Tibial artery (tissue), 4 donors: ENCODE measurements around the gene KLHL8.

ENCODE experiments used
- DNase-seq, 2 donors: peaks; one replicate each; pipeline ENCODE4 v3.0.0-alpha.2; 2019
- H3K27ac ChIP-seq, 2 donors: fragments of 200-600 bp; sonication (generic) in 1 of 2; 1 replicate in 1 of 2; 2 replicates in 1 of 2; pipeline ENCODE4 v1.5.1; 2018 to 2019; ENCODE audit warnings: mild to moderate bottlenecking in 1 of 2
- H3K27me3 ChIP-seq, 2 donors: fragments of 200-600 bp; sonication (generic) in 1 of 2; one replicate each; pipeline versions ENCODE4 v1.5.1 to v1.6.0; 2016 to 2019
- H3K36me3 ChIP-seq, 3 donors: fragments of 200-600 bp; sonication (generic) in 2 of 3; one replicate each; pipeline ENCODE4 v1.5.1; 2016 to 2019; ENCODE audit warnings: mild to moderate bottlenecking in 2 of 3
- H3K4me1 ChIP-seq, 4 donors: fragments of 200-600 bp; sonication (generic) in 2 of 4; 1 replicate in 3 of 4; 2 replicates in 1 of 4; pipeline ENCODE4 v1.5.1; 2016 to 2019
- H3K4me3 ChIP-seq, 2 donors: fragments of 200-600 bp; sonication (generic) in 1 of 2; 1 replicate in 1 of 2; 2 replicates in 1 of 2; pipeline ENCODE4 v1.5.1; 2018 to 2019; ENCODE audit warnings: mild to moderate bottlenecking in 2 of 2
- H3K9me3 ChIP-seq, 3 donors: fragments of 200-600 bp; sonication (generic) in 1 of 3; one replicate each; pipeline ENCODE4 v1.5.1; 2016 to 2019
- CTCF ChIP-seq, 2 experiments: fragments of 200-600 bp in 1 of 2; fragments of 450-650 bp in 1 of 2; IDR thresholded peaks; one replicate each; pipeline ENCODE4 v1.5.1; 2017 to 2019; ENCODE audit warnings: antibody characterized with exemption in 2 of 2, mild to moderate bottlenecking in 1 of 2, moderate library complexity in 1 of 2
- intact Hi-C: fragments of 100-400 bp; cut with DNase I; formaldehyde crosslinking; loops from one replicate; pipeline ENCODE4 v1.15.0; 2023; ENCODE audit warnings: low total_unique reads

Gene KLHL8

GRCh38 chr4:87260477-87260876 lies 40.1 kb upstream of the KLHL8 start:
- Histone ChIP-seq H3K4me3 (no peak overlapping the region), H3K36me3 (no peaks in the 10 kb centered on the region), H3K27me3 (no peaks in the 10 kb centered on the region), H3K27ac (no peak overlapping the region), H3K9me3 (no peaks in the 10 kb centered on the region), H3K4me1 (no peaks in the 10 kb centered on the region)
- intact Hi-C loops, result no loop called here
- no peak for TF ChIP-seq CTCF (IDR thresholded peaks at IDR 0.05)
- DNase-seq, result no peak

DNA sequence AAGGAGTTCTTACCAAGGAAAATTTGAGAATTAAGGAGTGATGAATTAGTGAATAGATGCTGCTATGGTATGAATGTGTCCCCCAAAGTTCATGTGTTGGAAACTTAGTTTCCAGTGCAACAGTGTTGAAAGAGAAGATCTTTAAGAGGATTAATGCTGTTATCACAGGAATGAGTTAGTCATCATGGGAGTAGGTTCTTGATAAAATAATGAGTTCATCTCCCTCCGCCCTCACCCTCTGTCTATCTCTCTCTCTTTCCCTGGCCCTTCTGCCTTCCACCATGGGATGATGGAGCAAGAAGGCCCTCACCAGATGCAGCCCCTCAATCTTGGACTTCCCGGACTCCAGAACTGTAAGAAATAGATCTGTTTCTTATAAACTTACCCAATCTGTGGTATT lies 38.3 kb upstream of the KLHL8 start:
- Histone ChIP-seq H3K4me1 (no peaks in the 10 kb centered on the region), H3K27ac (no peak overlapping the region), H3K36me3 (no peaks in the 10 kb centered on the region), H3K4me3 (no peak overlapping the region), H3K9me3 (no peaks in the 10 kb centered on the region), H3K27me3 (no peaks in the 10 kb centered on the region)
- no peak for TF ChIP-seq CTCF (IDR thresholded peaks at IDR 0.05)
- intact Hi-C loops, result no loop called here
- no peak for DNase-seq

GRCh38 chr4:87257523-87257922 lies 37.1 kb upstream of the KLHL8 start:
- no peaks in the 10 kb centered on the region for H3K36me3 ChIP-seq
- DNase-seq, result no peak
- no peak overlapping the region for H3K4me3 ChIP-seq
- no peaks in the 10 kb centered on the region for H3K4me1 ChIP-seq
- intact Hi-C loops, result no loop called here
- H3K9me3 ChIP-seq, result no peaks in the 10 kb centered on the region
- H3K27me3 ChIP-seq, result no peaks in the 10 kb centered on the region
- H3K27ac ChIP-seq, result no peak overlapping the region
- TF ChIP-seq CTCF (IDR thresholded peaks at IDR 0.05), result no peak

DNA sequence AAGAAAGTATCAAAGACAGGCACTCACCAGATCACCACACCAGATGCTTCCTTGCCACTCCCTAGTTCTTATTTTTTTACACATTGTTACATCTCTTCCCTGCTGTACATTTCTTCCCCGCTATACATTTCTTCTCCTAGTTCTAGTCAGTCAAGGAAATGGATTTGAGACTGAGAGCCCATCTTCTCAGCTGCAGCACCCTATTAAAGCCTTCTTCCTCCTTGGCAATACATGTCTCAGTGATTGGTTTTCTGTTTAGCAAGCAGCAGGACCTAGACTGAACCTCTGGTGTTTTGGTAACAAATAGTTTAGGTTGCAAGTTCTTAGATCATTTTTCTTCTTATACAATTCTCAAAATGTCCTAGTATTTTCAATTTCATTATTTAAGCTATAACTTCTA lies 35.3 kb upstream of the KLHL8 start:
- no peaks in the 10 kb centered on the region for H3K36me3 ChIP-seq
- intact Hi-C loops, result no loop called here
- no peak for TF ChIP-seq CTCF (IDR thresholded peaks at IDR 0.05)

DNA sequence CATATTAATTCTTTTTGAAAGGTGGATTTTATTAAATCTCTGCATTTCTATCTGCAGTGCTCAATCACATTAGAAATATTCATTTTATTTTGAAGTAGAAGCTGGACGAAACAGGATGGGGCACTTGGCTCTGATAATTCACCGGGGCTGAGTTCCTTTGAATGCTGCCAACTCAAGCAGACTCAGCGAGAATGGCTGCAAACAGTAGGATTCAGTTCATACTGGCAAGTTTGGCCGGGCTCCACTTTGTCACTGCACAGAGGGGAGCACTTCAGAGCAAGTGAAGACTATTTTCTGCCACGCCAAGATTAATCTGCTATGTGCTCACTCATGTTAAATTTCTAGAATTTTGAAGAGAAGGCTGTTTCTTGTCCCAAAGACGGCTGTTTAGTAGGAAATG lies 30.7 kb upstream of the KLHL8 start:
- DNase-seq, result peak in 1 of 2 donors; percentile 29

More for the DNA sequence above, 35.3 kb upstream of the KLHL8 start:
- H3K4me3 ChIP-seq, result no peak overlapping the region
- H3K27ac ChIP-seq, result no peak overlapping the region
- H3K27me3 ChIP-seq, result no peaks in the 10 kb centered on the region
- H3K9me3 ChIP-seq, result no peaks in the 10 kb centered on the region
- no peak for DNase-seq
- no peaks in the 10 kb centered on the region for H3K4me1 ChIP-seq

More for the DNA sequence above, 30.7 kb upstream of the KLHL8 start:
- no peak for TF ChIP-seq CTCF (IDR thresholded peaks at IDR 0.05)
- intact Hi-C loops, result no loop called here
- Histone ChIP-seq H3K36me3 (no peaks in the 10 kb centered on the region), H3K4me3 (no peak overlapping the region), H3K27ac (no peak overlapping the region), H3K9me3 (no peaks in the 10 kb centered on the region), H3K4me1 (no peaks in the 10 kb centered on the region), H3K27me3 (no peaks in the 10 kb centered on the region)
